ENCODE data around the gene MAP2K5.

DNA sequence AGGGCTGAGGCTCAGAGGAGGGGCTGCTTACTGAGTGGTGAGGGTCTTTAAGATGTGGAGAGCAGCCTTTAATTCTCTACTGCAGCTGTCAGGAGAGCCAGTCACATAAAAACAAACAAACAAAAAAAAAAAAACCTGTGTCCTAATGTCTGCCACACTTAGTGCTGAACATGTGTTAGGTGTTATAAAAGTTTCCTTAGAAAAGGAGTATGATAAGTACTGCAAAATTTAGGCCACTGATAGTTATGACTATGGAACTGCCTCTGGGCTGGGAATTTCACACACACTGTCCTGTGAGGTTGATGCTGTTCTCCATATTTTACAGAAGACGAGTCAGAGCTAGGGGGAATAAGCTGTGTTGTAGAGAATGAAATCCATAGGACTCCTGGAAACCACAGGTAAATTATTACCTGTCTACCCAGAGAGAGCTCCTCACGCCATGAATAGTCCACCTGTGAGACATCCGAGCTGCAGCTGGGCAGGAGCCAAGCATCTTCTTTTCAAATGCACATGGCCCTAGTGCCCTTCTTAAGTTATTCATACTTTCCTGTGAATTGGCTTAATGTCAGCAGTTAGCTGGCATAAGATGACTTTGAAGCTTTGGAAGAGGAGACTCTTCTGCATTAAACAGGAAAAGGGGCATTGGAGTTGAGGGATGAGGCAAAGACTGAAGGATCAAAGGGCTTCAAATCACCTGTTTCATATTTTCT lies 248.3 kb downstream of the MAP2K5 start:
- TF ChIP-seq CTCF (IDR thresholded peaks at IDR 0.05) (no peak), POLR2A (IDR thresholded peaks at IDR 0.05) (no peak)
